ENCODE results near the gene HLA-E. TPM values are rescaled to one million over a fixed set of nuclear protein-coding genes. Genes with fewer than 3 reads are reported as not detected.
"Not testable (repeated sequence)": the region's sequence is repeated elsewhere in the genome, so short reads cannot be mapped to it uniquely, and the experiment has no call there.

HLA-E gene
- total RNA-seq, 1 donor from 2014 or later = 94.9 TPM

DNA sequence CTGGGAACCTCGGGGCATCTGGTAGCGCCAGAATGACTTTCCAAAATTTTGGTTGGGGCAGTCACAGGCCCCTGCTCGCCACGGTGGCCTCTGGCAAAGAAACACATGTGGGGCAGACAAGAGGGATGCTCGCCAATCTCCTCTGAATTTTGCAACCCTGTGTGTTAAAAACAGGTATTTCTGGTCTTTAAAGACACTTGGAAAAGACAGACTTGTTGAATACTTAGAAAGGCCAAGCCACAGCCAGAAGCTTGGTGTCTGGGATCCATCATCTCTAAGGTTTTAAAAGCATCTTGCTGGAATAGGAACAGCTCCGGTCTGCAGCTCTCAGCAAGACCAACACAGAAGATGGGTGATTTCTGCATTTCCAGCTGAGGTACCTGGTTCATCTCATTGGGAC, 31.2 kb downstream of the HLA-E start:
- Mint-ChIP-seq H3K27ac (ENCODE audit: unreplicated experiment) (no peak overlapping the region), H3K4me3 (ENCODE audit: unreplicated experiment) (no peak overlapping the region), H3K9me3 (ENCODE audit: unreplicated experiment) (peaks cover 7% of the 10 kb centered on the region), H3K4me1 (ENCODE audit: low read depth, unreplicated experiment) (no peaks in the 10 kb centered on the region), H3K27me3 (ENCODE audit: low read depth, unreplicated experiment) (peaks cover 32% of the 10 kb centered on the region), H3K36me3 (ENCODE audit: low read depth, unreplicated experiment) (no peaks in the 10 kb centered on the region)
- Histone ChIP-seq H3K27me3 (ENCODE audit: insufficient read depth, low read length) (no peaks in the 10 kb centered on the region), H3K27ac (ENCODE audit: low read depth, low read length) (no peak overlapping the region), H3K79me2 (ENCODE audit: insufficient read depth, low read length) (no peaks in the 10 kb centered on the region), H4K20me1 (ENCODE audit: insufficient read depth, low read length) (no peaks in the 10 kb centered on the region), H3K4me1 (ENCODE audit: insufficient read depth, low read length) (no peaks in the 10 kb centered on the region), H3K36me3 (ENCODE audit: insufficient read depth, low read length) (no peaks in the 10 kb centered on the region), H3K4me2 (ENCODE audit: low read length) (no peak overlapping the region), H3K4me3 (ENCODE audit: insufficient read depth, low read depth, low read length) (no peak overlapping the region), H3K9me3 (ENCODE audit: insufficient read depth, low read depth, low read length) (no peaks in the 10 kb centered on the region), H3K9ac (ENCODE audit: low read length) (no peak overlapping the region), H2AFZ (ENCODE audit: low read depth, low read length) (no peak overlapping the region)
- FAIRE-seq (no peak), DNase-seq (ENCODE audit: low read depth) (no peak)
- no peak for TF ChIP-seq CTCF (IDR thresholded peaks at IDR 0.05; ENCODE audit: insufficient read depth, low read depth, low read length)

GRCh38 chr6:30521082-30521481, 31.8 kb downstream of the HLA-E start:
- H3K27ac Mint-ChIP-seq (ENCODE audit: unreplicated experiment); FAIRE-seq; H4K20me1 ChIP-seq (ENCODE audit: insufficient read depth, low read length); H3K4me1 ChIP-seq (ENCODE audit: insufficient read depth, low read length); H3K9me3 Mint-ChIP-seq (ENCODE audit: unreplicated experiment); H3K36me3 Mint-ChIP-seq (ENCODE audit: low read depth, unreplicated experiment); H3K9ac ChIP-seq (ENCODE audit: low read length); H3K4me3 ChIP-seq (ENCODE audit: insufficient read depth, low read depth, low read length); H3K27ac ChIP-seq (ENCODE audit: low read depth, low read length); H3K4me3 Mint-ChIP-seq (ENCODE audit: unreplicated experiment); H3K79me2 ChIP-seq (ENCODE audit: insufficient read depth, low read length); H3K9me3 ChIP-seq (ENCODE audit: insufficient read depth, low read depth, low read length); H3K27me3 ChIP-seq (ENCODE audit: insufficient read depth, low read length); H3K4me1 Mint-ChIP-seq (ENCODE audit: low read depth, unreplicated experiment); H3K36me3 ChIP-seq (ENCODE audit: insufficient read depth, low read length): not testable (repeated sequence)
- H2AFZ ChIP-seq (ENCODE audit: low read depth, low read length) = peak overlapping the region; percentile 41
- peak overlapping the region; percentile 26 for H3K4me2 ChIP-seq (ENCODE audit: low read length)
- peak; percentile 49 for DNase-seq (ENCODE audit: low read depth)
- H3K27me3 Mint-ChIP-seq (ENCODE audit: low read depth, unreplicated experiment) = peaks cover 32% of the 10 kb centered on the region

GRCh38 chr6:30521952-30522351, 32.6 kb downstream of the HLA-E start:
- H3K27ac ChIP-seq (ENCODE audit: low read depth, low read length); H4K20me1 ChIP-seq (ENCODE audit: insufficient read depth, low read length); H3K27ac Mint-ChIP-seq (ENCODE audit: unreplicated experiment); H3K4me3 ChIP-seq (ENCODE audit: insufficient read depth, low read depth, low read length); H3K4me3 Mint-ChIP-seq (ENCODE audit: unreplicated experiment); DNase-seq (ENCODE audit: low read depth); H3K36me3 Mint-ChIP-seq (ENCODE audit: low read depth, unreplicated experiment); H2AFZ ChIP-seq (ENCODE audit: low read depth, low read length); H3K36me3 ChIP-seq (ENCODE audit: insufficient read depth, low read length); FAIRE-seq; H3K9me3 ChIP-seq (ENCODE audit: insufficient read depth, low read depth, low read length); H3K4me1 ChIP-seq (ENCODE audit: insufficient read depth, low read length); H3K4me1 Mint-ChIP-seq (ENCODE audit: low read depth, unreplicated experiment); H3K9me3 Mint-ChIP-seq (ENCODE audit: unreplicated experiment); H3K4me2 ChIP-seq (ENCODE audit: low read length); H3K9ac ChIP-seq (ENCODE audit: low read length); H3K27me3 ChIP-seq (ENCODE audit: insufficient read depth, low read length); H3K79me2 ChIP-seq (ENCODE audit: insufficient read depth, low read length): not testable (repeated sequence)
- H3K27me3 Mint-ChIP-seq (ENCODE audit: low read depth, unreplicated experiment) = peaks cover 32% of the 10 kb centered on the region

DNA sequence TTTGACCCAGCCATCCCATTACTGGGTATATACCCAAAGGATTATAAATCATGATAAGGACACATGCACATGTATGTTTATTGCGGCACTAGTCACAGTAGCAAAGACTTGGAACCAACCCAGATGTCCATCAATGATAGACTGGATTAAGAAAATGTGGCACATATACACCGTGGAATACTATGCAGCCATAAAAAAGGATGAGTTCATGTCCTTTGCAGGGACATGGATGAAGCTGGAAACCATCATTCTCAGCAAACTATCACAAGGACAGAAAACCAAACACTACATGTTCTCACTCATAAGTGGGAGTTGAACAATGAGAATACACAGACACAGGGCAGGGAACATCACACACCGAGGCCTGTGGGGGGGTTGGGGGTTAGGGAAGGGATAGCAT, 37.1 kb downstream of the HLA-E start:
- H3K4me1 ChIP-seq (ENCODE audit: insufficient read depth, low read length); H3K36me3 ChIP-seq (ENCODE audit: insufficient read depth, low read length); DNase-seq (ENCODE audit: low read depth); H4K20me1 ChIP-seq (ENCODE audit: insufficient read depth, low read length); H3K4me2 ChIP-seq (ENCODE audit: low read length); H3K9me3 Mint-ChIP-seq (ENCODE audit: unreplicated experiment); H3K27ac ChIP-seq (ENCODE audit: low read depth, low read length); H3K9ac ChIP-seq (ENCODE audit: low read length); H3K4me3 Mint-ChIP-seq (ENCODE audit: unreplicated experiment); H3K36me3 Mint-ChIP-seq (ENCODE audit: low read depth, unreplicated experiment); H2AFZ ChIP-seq (ENCODE audit: low read depth, low read length); H3K79me2 ChIP-seq (ENCODE audit: insufficient read depth, low read length); H3K9me3 ChIP-seq (ENCODE audit: insufficient read depth, low read depth, low read length); H3K27ac Mint-ChIP-seq (ENCODE audit: unreplicated experiment); H3K4me1 Mint-ChIP-seq (ENCODE audit: low read depth, unreplicated experiment); FAIRE-seq; H3K4me3 ChIP-seq (ENCODE audit: insufficient read depth, low read depth, low read length); H3K27me3 ChIP-seq (ENCODE audit: insufficient read depth, low read length): not testable (repeated sequence)
- peaks cover 36% of the 10 kb centered on the region for H3K27me3 Mint-ChIP-seq (ENCODE audit: low read depth, unreplicated experiment)

GRCh38 chr6:30529349-30529875, 40.1 kb downstream of the HLA-E start:
- not testable (repeated sequence) for H4K20me1 ChIP-seq (ENCODE audit: insufficient read depth, low read length); H3K9me3 Mint-ChIP-seq (ENCODE audit: unreplicated experiment); H3K4me3 ChIP-seq (ENCODE audit: insufficient read depth, low read depth, low read length); H3K79me2 ChIP-seq (ENCODE audit: insufficient read depth, low read length); H3K4me3 Mint-ChIP-seq (ENCODE audit: unreplicated experiment); H3K9ac ChIP-seq (ENCODE audit: low read length); H3K27ac ChIP-seq (ENCODE audit: low read depth, low read length); FAIRE-seq; H3K9me3 ChIP-seq (ENCODE audit: insufficient read depth, low read depth, low read length); DNase-seq (ENCODE audit: low read depth); H2AFZ ChIP-seq (ENCODE audit: low read depth, low read length); H3K27me3 ChIP-seq (ENCODE audit: insufficient read depth, low read length); H3K36me3 Mint-ChIP-seq (ENCODE audit: low read depth, unreplicated experiment); H3K4me1 Mint-ChIP-seq (ENCODE audit: low read depth, unreplicated experiment); H3K27ac Mint-ChIP-seq (ENCODE audit: unreplicated experiment); H3K36me3 ChIP-seq (ENCODE audit: insufficient read depth, low read length); H3K4me1 ChIP-seq (ENCODE audit: insufficient read depth, low read length); H3K4me2 ChIP-seq (ENCODE audit: low read length)
- peaks cover 12% of the 10 kb centered on the region for H3K27me3 Mint-ChIP-seq (ENCODE audit: low read depth, unreplicated experiment)

Data from astrocyte (in vitro differentiated cells and primary cell).